HG02678 (cell line): Measurements from ENCODE around the gene GJC3.
"Not testable (repeated sequence)": the region's sequence is repeated elsewhere in the genome, so short reads cannot be mapped to it uniquely, and the experiment has no call there.

Source experiments
- ATAC-seq: cut with Tn5 transposase; IDR thresholded peaks from one replicate; pipeline ENCODE4 v1.9.1; 2021; ENCODE audit warnings: mild to moderate bottlenecking, moderate library complexity; ENCODE audit not compliant: unreplicated experiment

The GJC3 gene

GRCh38 chr7:99930376-99930775 is 956 bp upstream of the GJC3 start:
- no peak for ATAC-seq

DNA sequence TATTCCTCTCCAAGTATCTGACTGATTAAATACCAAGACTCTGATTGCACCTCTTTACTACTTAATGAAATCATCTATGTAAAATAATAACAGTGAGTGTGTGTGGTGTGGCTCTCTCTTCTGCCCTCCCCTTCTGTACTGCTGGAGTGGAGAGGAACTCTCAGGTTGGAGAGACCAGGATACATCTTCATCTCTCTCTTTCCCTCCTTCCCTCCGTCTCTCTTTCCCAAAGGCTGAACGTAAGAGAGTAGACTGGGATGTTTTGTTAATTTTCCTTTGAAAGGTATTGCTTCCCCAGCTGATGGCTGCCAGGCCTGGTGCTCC is 272 bp upstream of the GJC3 start:
- no peak for ATAC-seq

DNA sequence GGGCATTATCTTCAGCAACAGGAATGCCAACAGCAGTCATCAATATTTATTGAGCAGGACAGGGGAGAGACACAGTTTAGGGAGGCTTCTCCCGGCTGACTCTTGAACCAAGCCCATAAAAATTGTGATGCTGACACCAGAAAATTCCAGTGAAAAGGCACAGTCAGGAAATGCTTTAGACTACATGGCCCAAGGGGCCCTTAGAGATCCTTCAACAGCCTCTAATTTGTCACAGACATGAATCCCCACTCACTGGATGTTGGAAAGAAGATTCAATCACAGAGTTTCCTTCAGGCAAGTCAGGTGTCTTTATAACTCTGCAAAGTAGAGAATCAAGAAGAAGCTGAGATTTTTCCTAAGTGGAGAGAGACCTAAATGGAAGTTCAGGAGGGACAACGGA is 1.2 kb downstream of the GJC3 start:
- no peak for ATAC-seq

GRCh38 chr7:99927536-99927935 is 1.9 kb downstream of the GJC3 start:
- no peak for ATAC-seq

- no peak for ATAC-seq
Observed at GRCh38 chr7:99926321-99926720, 3.1 kb downstream of the GJC3 start.

DNA sequence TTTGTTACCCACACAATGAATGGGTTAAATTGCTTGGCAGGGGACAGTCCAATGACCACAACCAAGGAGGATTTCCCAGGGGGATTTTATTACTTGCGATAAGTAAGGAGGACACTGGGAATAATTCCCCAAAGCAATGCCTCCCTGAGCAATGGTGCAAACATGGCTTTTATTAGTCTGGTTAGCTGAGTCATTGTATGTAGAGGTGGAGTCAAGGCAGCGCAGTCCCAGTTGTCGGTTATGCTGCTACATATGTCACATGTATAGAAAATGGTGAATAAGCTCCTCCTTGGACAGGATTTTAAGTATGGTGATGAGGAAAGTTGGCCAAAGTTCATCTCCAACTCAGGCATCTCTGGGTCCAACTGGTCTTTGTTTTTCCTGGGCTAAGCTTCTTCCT is 6.2 kb downstream of the GJC3 start:
- ATAC-seq, result no peak

- ATAC-seq, result no peak
Observed at GRCh38 chr7:99920149-99920548, 9.3 kb downstream of the GJC3 start.

- no peak for ATAC-seq
Observed at GRCh38 chr7:99919814-99920112, 9.7 kb downstream of the GJC3 start.

GRCh38 chr7:99918959-99919813 is 10.2 kb downstream of the GJC3 start, which contains the start of gene TRIM4:
Gene TRIM4, minus strand, starts transcription at chr7:99919530. Its CDS starts 129 bp downstream, at chr7:99919401.
- ATAC-seq, result peak; percentile 98

DNA sequence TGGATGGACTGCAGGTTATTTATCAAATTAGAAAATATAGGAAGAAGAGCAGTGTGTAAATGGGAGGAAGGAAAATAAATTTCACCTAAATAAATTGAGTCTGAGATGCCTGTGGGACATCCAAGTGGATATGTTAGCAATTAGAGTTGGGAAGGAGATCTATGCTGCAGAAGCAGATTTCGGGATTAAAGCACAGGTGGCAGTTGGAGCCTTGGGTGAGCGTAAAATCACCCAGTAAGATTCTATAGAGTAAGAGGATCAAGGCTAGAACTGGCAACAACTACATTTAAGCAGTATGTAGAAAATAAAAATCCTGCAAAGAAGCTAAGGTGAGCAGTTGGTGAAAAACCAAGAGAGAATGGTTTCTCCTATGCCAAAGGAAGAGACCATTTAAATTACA is 18.4 kb downstream of the GJC3 start:
- ATAC-seq, result no peak

GRCh38 chr7:99901581-99901980 is 27.8 kb downstream of the GJC3 start:
- no peak for ATAC-seq

GRCh38 chr7:99899830-99900519 is 29.4 kb downstream of the GJC3 start:
- ATAC-seq, result no peak

DNA sequence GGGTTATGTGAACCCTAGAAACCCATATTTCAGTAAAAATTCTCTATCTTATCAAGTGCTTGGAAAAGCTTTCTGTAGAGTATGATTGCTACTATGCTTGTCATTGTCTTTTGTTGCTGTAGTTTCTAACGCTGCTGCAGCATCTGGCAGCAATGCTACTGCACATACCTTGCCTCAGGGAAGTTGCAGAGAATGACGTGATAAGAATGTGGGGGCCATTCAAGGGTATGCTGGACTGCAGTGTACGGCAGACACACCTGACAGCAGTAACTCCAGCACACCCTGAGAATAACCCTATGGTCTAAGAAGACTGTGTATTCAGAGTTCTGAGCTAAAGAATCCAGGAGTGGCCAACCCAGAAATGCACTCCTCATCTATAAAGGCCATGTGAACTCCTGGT is 30.6 kb downstream of the GJC3 start:
- ATAC-seq, result no peak

GRCh38 chr7:99898023-99898357 is 31.4 kb downstream of the GJC3 start:
- ATAC-seq, result no peak

DNA sequence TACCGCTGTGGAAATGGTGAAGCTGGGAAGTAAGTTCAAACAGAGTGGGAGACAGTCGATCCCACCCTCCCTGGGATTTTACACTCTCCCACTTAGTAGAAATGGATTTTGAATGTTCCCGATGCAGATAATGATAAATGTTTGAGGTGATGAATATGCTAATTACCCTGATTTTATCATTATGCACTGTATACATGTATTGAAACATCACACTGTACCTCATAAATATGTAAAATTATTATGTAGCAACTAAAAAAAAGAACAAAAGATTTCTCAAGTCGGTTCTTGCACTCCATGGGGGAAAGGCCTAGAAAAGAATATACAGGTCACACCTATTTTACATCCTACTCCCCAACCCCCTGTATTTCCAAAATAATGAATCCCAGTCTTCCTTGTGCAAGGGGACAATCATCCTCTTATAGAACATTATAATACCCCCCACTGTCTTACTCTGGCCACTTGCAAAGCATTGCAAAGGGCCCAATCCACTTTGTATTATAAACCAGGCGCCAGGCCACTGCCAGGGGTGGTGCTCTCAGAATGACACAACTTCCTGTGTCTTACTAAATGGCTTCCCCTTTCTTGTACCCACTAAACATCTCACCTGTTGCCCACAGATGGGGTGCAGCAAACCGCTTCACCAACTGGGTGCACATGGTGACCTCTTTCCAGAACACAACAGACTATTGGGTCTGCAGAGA is 31.9 kb downstream of the GJC3 start:
- no peak for ATAC-seq

- no peak for ATAC-seq
Observed at GRCh38 chr7:99894738-99895137, 34.7 kb downstream of the GJC3 start.

DNA sequence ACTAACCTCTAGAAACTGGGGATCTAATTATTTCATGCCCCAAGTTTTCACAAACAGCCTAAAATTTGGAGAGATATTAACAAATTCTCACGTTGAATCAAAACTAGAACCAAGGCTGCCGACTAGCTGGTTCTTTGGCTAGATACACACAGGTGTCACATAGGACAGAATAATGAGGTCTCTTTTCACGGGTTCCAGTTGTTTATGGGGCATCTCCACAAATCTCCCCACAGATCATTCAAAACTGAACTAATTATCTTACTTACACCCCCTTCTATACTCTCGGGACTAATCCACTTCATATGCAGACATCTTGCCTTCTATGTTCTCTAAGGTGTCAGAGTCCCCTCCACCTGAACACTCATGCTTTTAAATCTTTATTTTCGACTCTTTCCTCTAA is 36.1 kb downstream of the GJC3 start:
- ATAC-seq, result no peak

DNA sequence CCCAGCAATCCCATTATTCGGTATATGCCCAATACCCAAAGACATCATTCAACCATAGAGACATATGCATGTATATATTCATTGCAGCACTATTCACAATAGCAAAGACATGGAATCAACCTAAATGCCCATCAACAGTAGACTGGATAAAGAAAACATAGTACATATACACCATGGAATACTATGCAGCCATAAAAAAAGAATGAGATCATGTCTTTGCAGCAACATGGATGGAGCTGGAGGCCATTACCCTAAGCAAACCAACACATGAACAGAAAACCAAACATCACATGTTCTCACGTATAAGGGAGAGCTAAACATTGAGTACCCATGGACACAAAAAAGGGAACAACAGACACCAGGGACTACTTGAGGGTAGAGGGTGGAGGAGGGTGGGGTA is 39.1 kb downstream of the GJC3 start:
- ATAC-seq, result not testable (repeated sequence)

- ATAC-seq, result not testable (repeated sequence)
Observed at GRCh38 chr7:99888366-99888765, 41.1 kb downstream of the GJC3 start.

DNA sequence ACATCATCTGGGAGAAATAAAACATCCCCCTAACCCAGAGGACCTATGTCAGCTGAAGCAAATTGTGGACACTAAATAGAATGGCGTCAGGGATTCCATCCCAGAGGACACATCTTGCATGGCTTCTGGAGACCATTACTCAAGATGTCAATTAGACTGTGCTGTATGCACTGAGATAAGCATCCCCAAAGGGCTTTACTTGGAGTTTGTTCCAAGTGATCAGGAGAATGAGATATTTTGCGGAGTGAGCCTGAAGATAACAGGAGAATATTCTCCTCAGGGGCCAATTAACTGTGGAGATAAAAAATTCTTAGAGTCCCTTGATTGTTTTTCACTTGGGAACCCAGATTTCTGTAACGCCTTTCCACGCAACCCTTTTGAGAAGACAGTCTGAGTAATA is 48.0 kb downstream of the GJC3 start:
- ATAC-seq, result no peak

DNA sequence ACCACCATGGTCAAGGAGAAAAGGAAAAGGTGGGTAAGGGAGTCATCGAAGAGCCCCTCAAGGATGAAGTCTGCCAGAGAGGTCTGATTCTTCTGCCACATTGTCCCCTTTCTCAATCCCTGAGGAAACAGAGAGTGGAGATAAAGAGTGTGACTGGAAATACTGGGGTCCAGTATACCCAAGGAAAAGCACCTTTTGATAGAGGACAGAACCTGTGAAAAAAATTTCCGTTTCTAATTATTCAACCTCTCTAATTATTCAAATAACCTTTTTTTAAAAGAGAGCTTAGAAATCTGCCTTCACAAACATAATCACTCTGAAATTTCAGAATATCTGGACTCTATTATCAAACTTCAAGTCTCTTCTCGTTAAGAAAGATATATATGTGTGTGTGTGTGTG is 52.5 kb downstream of the GJC3 start, which contains the start of gene OR2AE1:
TSS of gene OR2AE1 (minus strand) at position 101 of the 400 bp plus-strand sequence. CDS start at position 101, 0 bp downstream.
- ATAC-seq, result no peak

- ATAC-seq, result no peak
Observed at GRCh38 chr7:99876491-99876890, 52.9 kb downstream of the GJC3 start.
